ENCODE measurements around the gene EFR3B.

DNA sequence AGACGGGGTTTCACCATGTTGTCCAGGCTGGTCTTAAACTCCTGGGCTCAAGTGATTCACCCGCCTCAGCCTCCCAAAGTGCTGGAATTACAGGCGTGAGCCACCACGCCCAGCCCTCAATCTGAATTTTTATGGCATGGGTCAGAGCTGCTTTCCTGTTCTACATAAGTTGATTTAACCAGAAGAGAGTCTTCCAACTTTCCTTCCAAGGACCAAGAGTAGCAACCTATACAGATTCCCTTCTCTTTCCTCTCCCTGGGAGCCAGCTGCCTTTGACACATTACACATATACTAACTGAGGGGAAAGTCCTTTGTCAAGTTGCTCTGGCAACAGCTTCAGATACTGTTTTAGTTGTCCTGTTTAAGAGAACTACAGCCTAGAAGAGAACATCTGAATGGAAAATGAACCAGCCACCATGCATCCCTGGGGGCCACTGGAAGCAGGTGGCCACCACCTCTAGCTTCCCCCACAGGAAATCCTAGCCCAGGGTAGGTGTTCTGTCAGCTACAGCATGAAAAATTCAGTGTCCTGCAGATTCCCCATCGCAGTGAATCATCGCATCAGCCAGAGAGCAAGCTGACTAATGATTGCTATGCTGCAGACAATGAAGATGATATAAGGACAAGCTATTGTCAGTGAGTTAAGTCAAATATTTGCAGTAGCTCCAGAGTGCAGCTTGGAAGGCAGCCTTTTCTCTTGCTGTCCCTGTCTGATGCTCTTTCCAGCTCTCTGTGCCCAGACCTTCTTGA is 63.6 kb downstream of the EFR3B start:
- TF ChIP-seq, protein P1, sequence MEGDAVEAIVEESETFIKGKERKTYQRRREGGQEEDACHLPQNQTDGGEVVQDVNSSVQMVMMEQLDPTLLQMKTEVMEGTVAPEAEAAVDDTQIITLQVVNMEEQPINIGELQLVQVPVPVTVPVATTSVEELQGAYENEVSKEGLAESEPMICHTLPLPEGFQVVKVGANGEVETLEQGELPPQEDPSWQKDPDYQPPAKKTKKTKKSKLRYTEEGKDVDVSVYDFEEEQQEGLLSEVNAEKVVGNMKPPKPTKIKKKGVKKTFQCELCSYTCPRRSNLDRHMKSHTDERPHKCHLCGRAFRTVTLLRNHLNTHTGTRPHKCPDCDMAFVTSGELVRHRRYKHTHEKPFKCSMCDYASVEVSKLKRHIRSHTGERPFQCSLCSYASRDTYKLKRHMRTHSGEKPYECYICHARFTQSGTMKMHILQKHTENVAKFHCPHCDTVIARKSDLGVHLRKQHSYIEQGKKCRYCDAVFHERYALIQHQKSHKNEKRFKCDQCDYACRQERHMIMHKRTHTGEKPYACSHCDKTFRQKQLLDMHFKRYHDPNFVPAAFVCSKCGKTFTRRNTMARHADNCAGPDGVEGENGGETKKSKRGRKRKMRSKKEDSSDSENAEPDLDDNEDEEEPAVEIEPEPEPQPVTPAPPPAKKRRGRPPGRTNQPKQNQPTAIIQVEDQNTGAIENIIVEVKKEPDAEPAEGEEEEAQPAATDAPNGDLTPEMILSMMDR (conservative IDR thresholded peaks at IDR 0.05) = no peak
- TF ChIP-seq EZH2 (IDR thresholded peaks at IDR 0.05; ENCODE audit: low read depth) = no peak

Measured in PC-9 (cell line).